GM10266 (cell line): ENCODE data around the gene GNLY.

ENCODE experiments used
- DNase-seq: peaks from one replicate; pipeline ENCODE4 v3.0.0; 2012; ENCODE audit errors: extremely low spot score
- TF ChIP-seq, protein P1 (sequence below): IDR thresholded peaks from 2 replicates; pipeline ENCODE4 v1.5.1; 2012; ENCODE audit warnings: mild to moderate bottlenecking, low read depth; ENCODE audit not compliant: control insufficient read depth, insufficient read depth; ENCODE audit errors: missing control alignments

GNLY gene

DNA sequence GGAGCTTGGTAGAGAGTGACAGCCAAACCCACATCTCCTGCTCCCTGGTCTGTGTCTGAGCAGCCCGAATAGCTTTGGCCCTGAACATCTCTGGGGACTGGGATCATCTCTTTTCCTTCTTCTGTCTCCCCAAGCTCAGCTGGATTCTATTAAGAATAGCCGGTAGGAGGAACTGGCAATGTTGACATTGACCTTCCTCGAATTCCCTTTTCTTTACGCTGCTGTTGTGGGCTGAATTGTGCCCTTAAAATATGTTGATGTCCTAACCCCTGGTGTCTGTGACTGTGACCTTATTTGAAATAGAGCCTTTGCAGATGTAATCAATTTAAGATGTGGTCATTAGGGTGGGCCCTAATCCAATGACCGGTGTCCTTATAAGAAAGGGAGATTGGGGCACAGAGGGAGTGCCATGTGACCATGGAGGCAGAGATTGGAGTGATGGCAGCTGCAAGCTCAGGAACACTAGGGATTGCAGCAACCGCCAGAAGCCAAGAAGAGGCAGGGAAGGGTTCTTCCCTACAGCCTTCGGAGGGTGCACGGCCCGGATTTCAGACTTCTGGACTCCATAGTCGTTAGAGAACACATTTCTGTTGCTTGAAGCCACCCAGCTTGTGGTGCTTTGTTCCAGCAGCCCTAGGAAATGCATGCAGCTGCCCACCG is 20.3 kb upstream of the GNLY start:
- TF ChIP-seq, protein P1, sequence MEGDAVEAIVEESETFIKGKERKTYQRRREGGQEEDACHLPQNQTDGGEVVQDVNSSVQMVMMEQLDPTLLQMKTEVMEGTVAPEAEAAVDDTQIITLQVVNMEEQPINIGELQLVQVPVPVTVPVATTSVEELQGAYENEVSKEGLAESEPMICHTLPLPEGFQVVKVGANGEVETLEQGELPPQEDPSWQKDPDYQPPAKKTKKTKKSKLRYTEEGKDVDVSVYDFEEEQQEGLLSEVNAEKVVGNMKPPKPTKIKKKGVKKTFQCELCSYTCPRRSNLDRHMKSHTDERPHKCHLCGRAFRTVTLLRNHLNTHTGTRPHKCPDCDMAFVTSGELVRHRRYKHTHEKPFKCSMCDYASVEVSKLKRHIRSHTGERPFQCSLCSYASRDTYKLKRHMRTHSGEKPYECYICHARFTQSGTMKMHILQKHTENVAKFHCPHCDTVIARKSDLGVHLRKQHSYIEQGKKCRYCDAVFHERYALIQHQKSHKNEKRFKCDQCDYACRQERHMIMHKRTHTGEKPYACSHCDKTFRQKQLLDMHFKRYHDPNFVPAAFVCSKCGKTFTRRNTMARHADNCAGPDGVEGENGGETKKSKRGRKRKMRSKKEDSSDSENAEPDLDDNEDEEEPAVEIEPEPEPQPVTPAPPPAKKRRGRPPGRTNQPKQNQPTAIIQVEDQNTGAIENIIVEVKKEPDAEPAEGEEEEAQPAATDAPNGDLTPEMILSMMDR: no peak
- no peak for DNase-seq

DNA sequence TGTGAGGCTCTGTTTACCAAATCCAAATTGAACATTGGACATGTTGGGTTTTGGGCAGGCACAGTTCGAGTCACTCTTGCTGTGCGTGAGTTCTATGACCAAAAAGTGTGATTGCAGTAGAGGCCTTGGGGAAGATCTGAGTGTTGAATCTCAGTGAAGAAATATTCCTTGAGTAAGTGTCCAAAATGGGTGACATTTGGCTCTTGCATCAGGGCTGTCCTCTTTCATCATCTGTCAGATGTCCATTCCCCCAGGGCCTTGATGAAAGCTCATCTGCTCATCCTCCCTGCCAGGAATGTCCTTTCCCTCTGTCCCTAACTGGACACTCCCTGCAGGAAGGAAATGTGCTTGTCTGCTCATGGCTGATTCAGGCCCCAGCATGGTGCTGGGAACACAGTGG is 19.7 kb upstream of the GNLY start:
- TF ChIP-seq, protein P1: no peak
- no peak for DNase-seq

DNA sequence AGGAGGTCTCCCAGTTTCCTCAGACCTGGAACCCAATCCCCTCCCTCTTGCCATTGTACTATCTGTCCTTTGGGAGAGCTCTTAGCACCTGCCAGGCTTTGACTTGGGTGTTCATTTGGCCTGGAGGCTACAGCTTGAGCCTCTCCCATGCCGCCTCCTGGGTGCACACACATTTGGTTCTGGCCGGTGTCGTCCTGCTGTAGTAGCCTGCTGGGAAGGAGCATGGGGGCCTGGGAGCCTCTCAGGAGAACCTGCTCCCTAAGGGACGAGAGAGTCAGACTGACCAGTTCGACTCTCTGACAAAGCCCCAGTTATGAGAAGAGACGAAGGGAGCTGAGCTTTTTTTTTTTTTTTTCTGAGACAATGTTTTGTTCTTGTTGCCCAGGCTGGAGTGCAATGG is 18.7 kb upstream of the GNLY start:
- DNase-seq: no peak
- TF ChIP-seq, protein P1: no peak

DNA sequence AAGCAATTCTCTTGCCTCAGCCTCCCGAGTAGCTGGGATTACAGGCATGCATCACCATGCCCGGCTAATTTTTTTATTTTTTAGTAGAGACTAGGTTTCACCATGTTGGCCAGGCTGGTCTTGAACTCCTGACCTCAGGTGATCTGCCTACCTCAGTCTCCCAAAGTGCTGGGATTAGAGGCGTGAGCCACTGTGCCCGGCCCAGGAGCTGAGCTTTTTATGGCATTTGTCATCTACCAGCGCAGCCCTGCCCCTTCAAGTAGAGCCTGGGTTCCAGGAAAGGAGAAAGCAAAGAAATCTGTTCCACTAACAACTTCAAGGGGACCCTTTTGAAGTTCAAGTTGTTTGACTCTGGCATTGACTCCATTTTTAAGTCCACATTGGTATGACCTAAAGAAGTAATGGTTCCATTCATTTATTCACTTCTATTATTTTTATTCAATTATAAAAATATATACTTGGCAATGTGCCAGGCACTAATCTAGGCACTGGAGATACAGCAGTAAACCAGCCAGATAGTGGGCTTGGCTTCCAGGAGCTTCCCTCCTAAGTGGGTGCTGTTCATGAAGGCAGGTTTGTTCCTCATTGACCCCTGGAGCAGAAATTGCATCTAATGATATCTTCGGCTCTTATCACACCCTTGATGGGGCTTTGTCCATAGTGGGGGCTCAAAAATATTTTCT is 18.2 kb upstream of the GNLY start:
- DNase-seq: no peak
- TF ChIP-seq, protein P1: no peak

DNA sequence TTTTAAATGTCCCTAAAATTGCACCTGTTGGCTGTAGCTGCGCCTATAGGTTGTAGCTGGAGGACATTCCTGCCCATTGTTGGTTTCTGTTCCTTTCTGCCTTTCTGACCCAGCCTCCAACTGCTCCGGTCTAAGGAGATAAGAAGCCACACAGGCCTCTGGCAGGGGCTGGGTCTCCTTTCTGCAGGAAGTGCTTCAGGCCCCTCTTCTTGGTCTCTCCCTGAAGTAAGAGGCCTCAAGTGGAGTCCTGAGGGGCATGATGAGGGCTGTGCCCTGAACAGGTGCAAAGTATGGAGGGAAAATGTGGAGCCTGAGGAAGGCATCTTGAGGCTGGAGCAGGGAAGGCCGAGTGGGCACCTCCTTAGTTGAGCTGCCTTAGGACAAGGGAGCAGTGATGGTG is 15.8 kb upstream of the GNLY start:
- TF ChIP-seq, protein P1: no peak
- no peak for DNase-seq

DNA sequence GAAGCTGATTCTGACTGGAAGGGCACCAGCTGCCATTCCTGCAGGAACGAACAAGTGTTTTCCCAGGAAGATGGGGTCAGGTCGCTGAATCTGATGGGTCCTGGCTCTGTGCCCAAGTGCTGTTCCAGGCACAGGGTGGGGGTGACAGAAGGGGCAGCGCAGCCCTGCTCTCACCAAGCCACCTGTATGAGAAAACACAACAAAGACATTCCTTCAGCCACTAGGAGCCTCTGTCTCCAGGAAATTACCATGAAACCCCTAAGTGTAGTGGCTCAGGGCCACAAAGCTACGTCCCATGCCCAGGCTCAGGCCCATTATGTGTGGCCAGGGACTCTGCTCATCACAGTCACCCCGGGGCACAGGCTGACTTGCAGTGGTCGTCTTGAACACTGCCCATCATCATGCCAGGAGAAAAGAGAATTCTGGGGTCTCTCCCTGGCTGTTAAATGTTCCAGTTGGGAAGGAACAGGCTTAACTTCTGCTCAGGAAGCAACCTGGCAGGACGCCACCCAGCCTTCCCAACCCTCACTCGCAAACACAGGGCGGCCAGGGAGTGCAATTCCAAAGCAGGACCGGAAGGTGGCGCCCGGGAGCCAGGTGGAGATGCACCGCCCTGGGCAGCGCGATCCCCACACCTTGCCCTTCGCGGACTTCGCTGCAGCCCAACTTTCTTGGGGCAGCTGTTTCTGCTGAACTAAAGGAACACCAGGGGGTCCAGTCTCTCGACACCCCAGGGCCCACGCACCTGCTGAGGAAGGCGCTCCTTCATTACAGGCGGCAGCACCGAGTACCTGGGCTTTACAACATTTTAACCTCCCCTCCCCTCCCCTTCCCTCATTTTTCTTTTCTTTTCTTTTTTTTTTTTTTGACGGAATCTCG is 15.1 kb upstream of the GNLY start:
- DNase-seq: peak; percentile 83
- TF ChIP-seq, protein P1: peak; percentile 97
